ENCODE results near the gene CTAG1B.
"Not testable (repeated sequence)": the region's sequence is repeated elsewhere in the genome, so short reads cannot be mapped to it uniquely, and the experiment has no call there.

The CTAG1B gene

GRCh38 chrX:154620767-154621414, 1.8 kb upstream of the CTAG1B start:
- not testable (repeated sequence) for DNase-seq (ENCODE audit: low read depth)

- DNase-seq (ENCODE audit: low read depth), result not testable (repeated sequence)
Measured at GRCh38 chrX:154613586-154613985, 5.5 kb downstream of the CTAG1B start.

DNA sequence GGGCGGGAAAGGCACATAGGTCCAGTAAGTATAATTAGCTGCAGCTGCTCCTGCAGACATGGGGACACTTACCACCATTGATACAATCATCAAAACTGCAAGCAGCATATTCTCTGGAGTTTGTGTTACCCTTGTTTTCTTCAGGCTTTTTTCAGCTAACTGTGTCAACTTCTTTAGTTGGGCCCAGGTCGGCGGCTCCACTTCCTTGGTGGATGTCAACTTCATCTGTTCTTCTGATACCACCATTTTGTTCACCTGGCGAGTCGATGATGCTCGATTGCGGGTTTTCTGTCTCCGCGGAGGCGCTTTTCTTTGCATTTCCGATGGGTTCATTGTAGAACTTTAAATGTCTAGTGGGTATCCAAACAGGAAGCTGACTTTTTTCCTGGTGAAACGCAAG, 7.9 kb downstream of the CTAG1B start:
- DNase-seq (ENCODE audit: low read depth), result not testable (repeated sequence)

DNA sequence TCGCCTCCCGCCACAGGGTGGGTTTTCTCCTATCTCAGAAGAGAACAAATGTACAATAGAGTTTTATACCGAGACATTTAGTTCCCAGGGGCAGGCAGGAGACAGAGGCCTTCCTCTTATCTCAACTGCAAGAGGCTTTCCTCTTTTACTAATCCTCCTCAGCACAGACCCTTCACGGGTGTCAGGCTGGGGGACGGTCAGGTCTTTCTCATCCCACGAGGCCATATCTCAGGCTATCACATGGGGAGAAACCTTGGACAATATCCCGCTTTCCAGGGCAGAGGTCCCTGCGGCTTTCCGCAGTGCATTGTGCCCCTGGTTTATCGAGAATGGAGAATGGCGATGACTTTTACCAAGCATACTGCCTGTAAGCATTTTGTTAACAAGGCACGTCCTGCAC, 10.3 kb downstream of the CTAG1B start:
- not testable (repeated sequence) for DNase-seq (ENCODE audit: low read depth)

GRCh38 chrX:154607976-154608375, 11.1 kb downstream of the CTAG1B start:
- DNase-seq (ENCODE audit: low read depth), result not testable (repeated sequence)

DNA sequence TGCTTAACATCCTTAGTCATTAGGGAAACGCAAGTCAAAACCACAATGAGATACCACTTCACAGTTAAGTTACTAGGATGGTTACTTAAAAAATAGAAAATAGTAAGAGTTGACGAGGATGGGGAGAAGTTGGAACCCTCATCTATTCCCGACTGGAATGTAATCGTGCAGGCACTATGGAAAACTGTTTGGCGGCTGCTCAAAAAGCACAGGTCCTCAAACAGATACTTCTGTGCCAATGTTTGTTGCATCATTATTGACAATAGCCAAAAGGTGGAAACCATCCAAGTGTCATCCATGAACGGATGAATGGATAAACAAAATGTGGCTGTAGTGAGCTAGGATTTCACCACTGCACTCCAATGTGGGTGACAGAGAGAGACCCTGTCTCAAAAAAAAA, 11.7 kb downstream of the CTAG1B start:
- no peak for DNase-seq (ENCODE audit: low read depth)

DNA sequence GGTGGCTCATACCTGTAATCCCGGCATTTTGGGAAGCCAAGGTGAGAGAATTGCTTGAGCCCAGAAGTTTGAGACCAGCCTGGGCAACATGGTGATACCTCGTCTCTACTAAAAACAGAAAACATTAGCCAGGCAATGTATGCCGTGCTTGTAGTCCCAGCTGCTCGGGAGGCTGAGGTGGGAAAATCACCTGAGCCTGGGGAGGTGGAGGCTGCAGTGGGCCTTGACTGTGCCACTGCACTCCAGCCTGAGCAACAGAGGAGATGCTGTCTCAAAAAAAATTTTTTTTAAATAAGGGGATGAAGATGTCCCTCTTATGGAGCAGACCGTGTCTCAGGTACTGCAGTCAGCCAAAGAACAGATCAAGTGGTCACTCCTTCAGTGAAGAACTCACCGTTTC, 13.5 kb downstream of the CTAG1B start:
- no peak for DNase-seq (ENCODE audit: low read depth)

- DNase-seq (ENCODE audit: low read depth), result no peak
Measured at GRCh38 chrX:154603438-154604430, 15.3 kb downstream of the CTAG1B start.

DNA sequence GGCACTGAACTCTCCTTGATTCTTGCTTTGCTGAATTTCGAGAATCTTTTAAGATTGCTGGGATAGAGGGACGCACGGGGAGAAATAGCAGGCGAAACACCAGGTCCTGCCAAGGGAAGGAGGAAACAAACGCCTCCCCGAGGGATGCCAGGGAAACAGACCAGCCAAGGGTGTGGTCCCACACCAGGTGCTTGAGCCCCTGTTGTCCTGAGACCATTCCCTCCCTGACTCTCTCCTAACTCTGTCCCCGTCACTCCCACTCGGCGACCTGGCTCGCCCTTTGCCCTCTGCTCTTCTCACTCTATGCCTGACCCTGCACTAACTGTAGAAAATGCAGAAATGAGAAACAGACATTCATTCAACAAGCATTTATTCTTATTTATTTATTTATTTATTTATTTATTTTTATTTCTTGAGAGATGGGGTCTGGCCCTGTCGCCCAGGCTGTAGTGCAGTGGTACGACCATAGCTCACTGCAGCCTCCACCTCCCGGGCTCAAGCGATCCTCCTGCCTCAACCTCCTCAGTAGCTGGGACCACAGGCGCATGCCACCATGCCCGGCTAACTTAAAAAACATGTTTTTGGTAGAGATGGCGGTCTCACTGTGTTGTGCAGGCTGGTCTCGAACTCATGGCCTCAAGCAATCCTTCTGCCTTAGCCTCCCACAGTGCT, 16.2 kb downstream of the CTAG1B start:
- DNase-seq (ENCODE audit: low read depth), result no peak

GRCh38 chrX:154602226-154602625, 16.9 kb downstream of the CTAG1B start:
- no peak for DNase-seq (ENCODE audit: low read depth)

DNA sequence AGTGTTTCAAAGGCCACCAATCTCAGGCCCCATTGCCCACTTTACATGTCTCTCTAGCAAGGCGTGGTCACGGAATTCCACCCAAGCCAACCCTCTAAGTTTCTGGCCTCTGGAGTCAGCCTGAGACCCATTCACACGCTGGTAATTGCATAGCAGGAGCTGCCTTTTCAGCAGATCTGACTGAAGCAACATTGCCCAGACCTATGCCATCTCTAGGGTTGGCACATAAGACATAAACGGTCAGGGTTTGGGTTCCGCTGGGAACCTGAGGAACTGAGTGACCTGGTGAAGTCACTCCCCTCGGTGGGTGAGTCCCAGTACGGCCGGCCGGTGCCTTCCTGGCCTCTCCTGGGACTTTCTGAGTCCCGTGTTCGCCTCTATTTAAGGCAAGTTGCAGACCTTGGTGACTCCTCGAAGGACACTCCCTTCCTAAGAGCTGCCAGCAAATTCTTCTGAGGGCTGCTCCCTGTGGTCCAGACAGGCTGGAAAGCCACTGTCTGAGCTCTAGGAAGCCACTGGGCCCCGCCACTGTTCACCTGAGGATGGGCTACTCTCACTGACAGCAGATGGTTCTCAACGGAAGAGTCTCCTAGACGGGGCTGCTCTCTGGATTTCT, 18.2 kb downstream of the CTAG1B start:
- DNase-seq (ENCODE audit: low read depth), result no peak

- no peak for DNase-seq (ENCODE audit: low read depth)
Measured at GRCh38 chrX:154599531-154599930, 19.6 kb downstream of the CTAG1B start.

DNA sequence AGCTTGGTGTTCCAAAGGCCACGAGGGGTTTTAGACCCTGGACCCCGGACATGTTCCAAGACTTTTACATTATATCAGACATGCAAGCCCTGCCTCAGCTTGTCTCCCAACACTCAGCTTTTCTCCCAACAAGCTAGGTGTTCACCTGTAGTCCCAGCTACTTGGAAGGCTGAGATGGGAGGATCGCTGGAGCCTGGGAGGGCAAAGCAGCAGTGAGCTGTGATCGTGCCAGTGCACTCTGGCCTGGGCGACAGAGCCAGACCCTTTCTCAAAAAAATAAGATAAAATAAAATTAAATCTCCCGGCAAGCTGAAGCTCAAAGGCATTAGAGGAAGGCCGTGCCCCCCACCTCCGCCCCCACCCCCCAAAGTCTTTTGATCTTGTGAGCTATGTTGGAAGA, 20.4 kb downstream of the CTAG1B start:
- no peak for DNase-seq (ENCODE audit: low read depth)

GRCh38 chrX:154597221-154597620, 21.9 kb downstream of the CTAG1B start:
- DNase-seq (ENCODE audit: low read depth), result no peak

DNA sequence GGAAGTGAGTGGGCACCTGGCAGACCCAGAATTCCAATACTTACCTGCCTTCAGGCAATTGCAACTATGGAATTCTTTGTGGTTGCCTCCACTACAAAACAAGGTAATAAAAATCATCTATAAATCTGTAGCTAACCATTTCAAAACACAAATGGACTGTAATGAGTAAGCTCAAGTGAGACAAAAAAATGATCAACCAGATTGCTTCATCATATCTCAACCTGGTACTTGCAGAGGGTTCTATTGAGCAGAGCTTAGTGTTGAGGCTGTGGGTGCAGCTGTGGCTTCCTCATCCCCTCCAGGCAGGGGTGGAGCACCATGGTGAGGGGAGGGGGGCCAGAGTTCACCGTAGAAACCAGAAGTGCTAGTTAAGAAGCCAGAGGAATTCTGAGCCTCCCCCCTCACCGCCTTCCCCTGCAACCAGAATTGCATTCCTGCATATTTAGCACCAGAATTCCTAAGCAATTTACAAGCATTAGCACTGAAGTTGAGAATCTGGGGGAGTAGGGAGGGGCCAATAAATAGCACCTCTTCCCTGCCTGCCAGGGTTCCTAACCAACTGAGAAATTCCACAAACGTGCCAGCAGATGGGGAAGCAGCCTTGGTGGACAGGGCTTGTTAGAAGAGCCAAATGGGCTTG, 22.7 kb downstream of the CTAG1B start:
- DNase-seq (ENCODE audit: low read depth), result no peak

DNA sequence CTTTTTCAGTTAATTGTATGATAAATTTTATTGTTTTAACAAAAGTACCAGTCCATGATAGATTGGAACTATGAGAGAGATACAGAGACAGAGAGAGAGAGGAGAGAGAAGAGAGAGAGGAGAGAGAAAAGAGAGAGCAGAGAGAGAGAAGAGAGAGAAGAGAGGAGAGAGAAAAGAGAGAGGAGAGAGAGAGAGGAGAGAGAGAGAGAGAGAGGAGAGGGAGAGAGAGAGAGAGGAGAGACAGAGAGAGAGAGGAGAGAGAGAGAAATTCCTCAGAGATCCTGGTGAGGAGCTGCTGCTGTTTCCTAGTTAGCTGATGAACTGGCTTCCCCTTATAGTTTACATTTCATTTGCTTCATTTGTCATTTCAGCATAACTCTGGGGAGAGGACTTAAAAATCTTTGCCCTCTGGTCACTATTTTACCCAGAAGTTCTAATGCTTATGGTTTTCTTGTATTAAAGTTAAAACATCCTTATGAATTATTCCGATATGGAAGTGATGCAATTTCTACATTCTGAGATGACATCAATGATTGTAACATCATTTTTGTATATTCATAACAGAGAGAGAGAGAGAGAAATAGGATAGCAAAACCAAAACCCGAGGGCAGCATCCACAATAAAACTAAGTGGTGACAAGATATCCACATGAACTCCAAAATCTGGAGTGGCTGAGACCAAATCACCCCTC, 23.4 kb downstream of the CTAG1B start:
- DNase-seq (ENCODE audit: low read depth), result no peak

- no peak for DNase-seq (ENCODE audit: low read depth)
Measured at GRCh38 chrX:154594491-154594890, 24.6 kb downstream of the CTAG1B start.

- DNase-seq (ENCODE audit: low read depth), result no peak
Measured at GRCh38 chrX:154593201-154593600, 25.9 kb downstream of the CTAG1B start.

DNA sequence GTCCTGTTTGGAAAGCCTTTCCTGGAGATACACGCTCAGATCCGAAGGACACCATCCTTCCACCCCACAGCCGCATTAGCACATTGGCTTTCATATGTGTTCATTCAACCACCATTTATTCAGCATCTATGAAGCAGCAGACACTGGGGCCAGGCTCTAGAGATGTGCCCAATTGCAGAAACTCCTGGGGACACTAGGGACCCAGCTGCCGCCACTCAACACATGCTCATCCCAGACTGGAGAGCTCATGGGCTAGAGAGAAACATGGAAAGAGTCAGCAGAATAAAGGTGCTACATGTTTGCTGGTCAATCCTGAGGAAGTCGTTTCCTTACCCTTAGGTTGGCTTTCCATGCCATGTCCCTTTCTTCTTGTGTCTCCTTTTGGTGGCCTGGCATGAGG, 26.6 kb downstream of the CTAG1B start:
- DNase-seq (ENCODE audit: low read depth), result no peak

DNA sequence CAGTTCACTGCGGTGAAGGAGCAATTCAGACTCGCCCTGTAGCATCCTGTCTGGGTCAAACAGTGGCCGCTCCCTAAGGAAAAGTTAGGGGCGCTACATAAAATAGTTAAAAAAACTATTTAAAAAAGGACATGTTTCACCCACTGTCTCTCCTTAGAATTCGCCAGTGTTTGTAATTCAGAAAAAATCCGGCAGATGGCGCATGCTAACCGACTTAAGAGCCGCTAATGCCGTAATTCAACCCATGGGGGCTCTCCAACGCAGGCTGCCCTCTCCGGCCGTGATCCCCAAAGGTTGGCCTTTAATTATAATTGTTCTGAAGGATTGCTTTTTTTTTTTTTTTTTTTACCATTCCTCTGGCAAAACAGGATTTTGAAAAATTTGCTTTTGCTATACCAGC, 28.7 kb downstream of the CTAG1B start:
- not testable (repeated sequence) for DNase-seq (ENCODE audit: low read depth)

GRCh38 chrX:154584585-154585183, 34.4 kb downstream of the CTAG1B start, which contains the start of gene CTAG1A:
Gene CTAG1A (plus strand): TSS chrX:154585133. CDS start chrX:154585207, 74 bp downstream.
- not testable (repeated sequence) for DNase-seq (ENCODE audit: low read depth)

Data from T-helper 22 cell (primary cell).